ENCODE measurements around the gene SUSD3.

Gene SUSD3

GRCh38 chr9:93053781-93054331 is 4.6 kb upstream of the SUSD3 start:
- DNase-seq = no peak

- no peak for DNase-seq
Measured at GRCh38 chr9:93054758-93055704, 3.5 kb upstream of the SUSD3 start.

- no peak for DNase-seq
Measured at GRCh38 chr9:93057042-93057702, 1.3 kb upstream of the SUSD3 start.

- DNase-seq = no peak
Measured at GRCh38 chr9:93057703-93058354, 672 bp upstream of the SUSD3 start.

GRCh38 chr9:93059011-93059714 is 662 bp downstream of the SUSD3 start:
- DNase-seq = peak; percentile 78

GRCh38 chr9:93059715-93060578 is 1.4 kb downstream of the SUSD3 start:
- DNase-seq = no peak

- no peak for DNase-seq
Measured at GRCh38 chr9:93060746-93061259, 2.3 kb downstream of the SUSD3 start.

GRCh38 chr9:93061260-93061751 is 2.8 kb downstream of the SUSD3 start:
- DNase-seq = no peak

GRCh38 chr9:93061791-93062763 is 3.6 kb downstream of the SUSD3 start:
- peak; percentile 74 for DNase-seq

- peak; percentile 93 for DNase-seq
Measured at GRCh38 chr9:93064392-93065134, 6.1 kb downstream of the SUSD3 start.

- DNase-seq = no peak
Measured at GRCh38 chr9:93065135-93065720, 6.7 kb downstream of the SUSD3 start.

- DNase-seq = no peak
Measured at GRCh38 chr9:93066978-93067603, 8.6 kb downstream of the SUSD3 start.

GRCh38 chr9:93068956-93069355 is 10.5 kb downstream of the SUSD3 start:
- no peak for DNase-seq

- no peak for DNase-seq
Measured at GRCh38 chr9:93071464-93071863, 13.0 kb downstream of the SUSD3 start.

GRCh38 chr9:93072383-93072795 is 13.9 kb downstream of the SUSD3 start:
- no peak for DNase-seq

GRCh38 chr9:93076101-93076791 is 17.7 kb downstream of the SUSD3 start:
- no peak for DNase-seq

GRCh38 chr9:93076792-93077128 is 18.3 kb downstream of the SUSD3 start:
- DNase-seq = no peak

- no peak for DNase-seq
Measured at GRCh38 chr9:93077367-93077766, 18.9 kb downstream of the SUSD3 start.
